Hematopoietic multipotent progenitor cell treated with erythropoietin and hydrocortisone succinate and interleukin-3 and kit ligand, for 17 days (in vitro differentiated cells): Measurements from ENCODE around the gene PVALEF.

Experiments used
- DNase-seq: peaks from one replicate; pipeline ENCODE4 v3.0.0-alpha.2; 2015; ENCODE audit warnings: low spot score

PVALEF gene

GRCh38 chr17:81165246-81166032, at the start of gene PVALEF:
TSS of gene PVALEF (plus strand) at chr17:81165507. CDS start at chr17:81181227, 15,720 bp downstream.
- no peak for DNase-seq

GRCh38 chr17:81115749-81116464, 49.4 kb upstream of the PVALEF start:
- DNase-seq: no peak

GRCh38 chr17:81116704-81117103, 48.6 kb upstream of the PVALEF start:
- DNase-seq: no peak

- no peak for DNase-seq
Observed at GRCh38 chr17:81117672-81118198, 47.6 kb upstream of the PVALEF start.

GRCh38 chr17:81118308-81119221, 46.7 kb upstream of the PVALEF start:
- DNase-seq: no peak

GRCh38 chr17:81119223-81120148, 45.8 kb upstream of the PVALEF start:
- DNase-seq: peak; percentile 71

- no peak for DNase-seq
Observed at GRCh38 chr17:81120149-81120484, 45.2 kb upstream of the PVALEF start.

- DNase-seq: no peak
Observed at GRCh38 chr17:81120695-81121621, 44.3 kb upstream of the PVALEF start.

GRCh38 chr17:81121841-81122733, 43.2 kb upstream of the PVALEF start:
- DNase-seq: no peak

GRCh38 chr17:81123052-81124048, 42.0 kb upstream of the PVALEF start:
- no peak for DNase-seq

- DNase-seq: no peak
Observed at GRCh38 chr17:81124377-81124776, 40.9 kb upstream of the PVALEF start.

GRCh38 chr17:81125573-81126081, 39.7 kb upstream of the PVALEF start:
- no peak for DNase-seq

GRCh38 chr17:81126281-81127132, 38.8 kb upstream of the PVALEF start:
- no peak for DNase-seq

- no peak for DNase-seq
Observed at GRCh38 chr17:81127133-81127455, 38.2 kb upstream of the PVALEF start.

GRCh38 chr17:81127526-81128177, 37.7 kb upstream of the PVALEF start:
- no peak for DNase-seq

- DNase-seq: no peak
Observed at GRCh38 chr17:81128338-81128737, 37.0 kb upstream of the PVALEF start.
